GM19455 (cell line): Measurements from ENCODE around the gene ISY1.
"Not testable (repeated sequence)": the region's sequence is repeated elsewhere in the genome, so short reads cannot be mapped to it uniquely, and the experiment has no call there.

ENCODE experiments used
- ATAC-seq: cut with Tn5 transposase; IDR thresholded peaks from one replicate; pipeline ENCODE4 v1.9.1; 2021; ENCODE audit not compliant: unreplicated experiment

Gene ISY1

DNA sequence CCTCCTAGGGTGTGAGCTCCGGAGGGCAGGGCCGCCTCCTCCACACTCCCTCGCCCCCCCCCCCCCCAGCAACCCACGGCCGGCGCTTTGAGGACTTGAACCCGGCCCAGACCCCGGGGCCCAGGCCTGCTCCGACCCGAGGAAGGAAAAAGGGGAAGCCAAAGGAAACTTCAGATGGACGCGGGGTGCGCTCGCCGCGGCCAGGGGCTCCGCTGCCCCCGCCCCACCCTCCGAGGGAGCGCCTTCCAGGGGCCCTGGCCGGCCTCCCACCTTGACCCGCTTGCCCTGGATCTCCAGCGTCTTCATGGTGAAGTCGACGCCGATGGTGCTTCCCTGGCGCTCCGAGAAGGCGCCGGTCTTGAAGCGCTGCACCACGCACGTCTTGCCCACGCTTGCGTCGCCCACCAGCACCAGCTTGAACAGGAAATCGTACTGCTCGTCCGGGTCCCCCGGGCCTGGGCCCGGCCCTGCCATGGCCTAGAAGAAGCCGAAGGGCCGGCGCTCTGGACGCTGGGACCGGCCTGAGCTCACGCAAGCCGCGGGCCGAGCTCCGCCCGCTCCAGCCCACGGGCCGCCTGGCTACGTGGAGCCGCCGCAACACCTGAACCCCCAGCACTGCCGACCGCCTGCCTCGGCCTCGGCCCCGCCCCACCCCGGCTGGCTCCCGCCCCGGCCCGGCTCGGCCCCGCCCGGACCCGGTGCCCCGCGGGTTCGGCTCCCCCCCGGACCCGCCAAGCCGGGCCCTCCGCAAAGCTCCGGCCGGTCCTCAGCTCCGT lies 39.7 kb downstream of the ISY1 start:
- ATAC-seq: peak; percentile 4

DNA sequence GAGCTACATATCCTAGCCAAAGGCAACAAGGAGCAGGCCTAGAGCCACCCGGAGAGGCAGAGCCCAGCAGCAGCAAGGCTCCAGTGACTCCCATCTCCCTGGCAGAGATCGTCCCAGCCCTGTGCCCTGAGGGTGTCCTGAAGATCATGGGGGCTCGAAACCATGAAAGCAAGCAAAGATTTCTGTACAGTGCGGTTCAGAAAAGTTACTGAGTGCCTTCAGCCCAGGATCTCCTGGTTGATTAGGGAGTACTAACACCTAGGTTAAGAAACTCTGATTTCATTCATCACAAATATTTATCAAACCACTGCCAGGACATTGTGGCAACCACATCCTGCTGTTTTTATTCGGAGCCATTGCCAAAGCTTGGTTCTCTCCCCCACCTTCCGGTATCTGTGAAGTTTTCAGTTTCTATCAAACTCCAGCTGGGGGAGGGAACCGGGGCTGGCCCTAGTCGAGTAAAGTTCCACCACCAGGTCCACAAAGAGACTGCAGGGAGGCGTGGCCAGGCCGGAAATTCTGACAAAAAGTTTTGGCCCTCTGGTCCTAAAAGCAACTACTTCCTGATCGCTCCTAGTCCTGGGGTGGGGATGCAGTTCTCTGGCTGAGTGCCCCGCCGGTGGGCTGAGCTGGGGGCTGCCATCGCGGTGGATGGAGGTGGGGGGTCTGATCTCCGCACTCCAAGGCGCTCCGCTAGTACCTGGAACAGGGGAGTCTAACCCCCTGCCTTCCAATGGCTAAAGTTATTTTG lies 40.4 kb downstream of the ISY1 start:
- peak; percentile 69 for ATAC-seq

DNA sequence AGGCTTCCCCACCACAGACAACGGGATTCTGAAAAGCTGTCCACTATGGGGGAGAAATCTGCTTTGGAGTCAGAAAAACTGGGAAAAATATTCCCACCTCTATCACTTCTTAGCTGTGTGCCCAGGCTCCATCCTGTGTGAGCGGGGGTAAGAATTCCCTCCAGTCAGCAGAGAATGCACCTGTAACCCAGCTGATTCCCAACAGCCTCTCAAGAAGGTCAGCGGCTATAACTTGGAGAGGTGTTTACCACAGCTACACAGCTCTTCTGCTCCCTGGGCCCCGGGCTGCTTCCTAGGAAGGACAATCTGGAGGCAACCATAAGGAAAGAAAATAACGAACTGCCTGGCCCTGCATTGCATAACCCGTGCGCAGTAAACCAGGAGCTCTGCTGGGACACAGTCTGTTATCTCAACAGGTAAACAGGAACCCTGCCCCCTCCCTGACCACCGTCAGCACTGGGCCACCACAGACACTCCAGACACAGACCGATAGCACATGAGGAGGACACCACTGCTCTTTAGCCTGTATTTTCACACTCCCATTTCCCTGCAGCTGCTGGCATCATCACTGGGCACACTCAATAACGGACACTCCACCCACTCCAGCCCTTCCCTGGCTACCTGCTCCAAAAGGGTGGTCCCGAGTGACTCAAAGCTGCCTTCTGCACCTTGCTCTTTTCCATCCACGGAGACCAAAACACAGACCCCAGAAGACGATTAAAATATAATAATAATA lies 41.3 kb downstream of the ISY1 start:
- ATAC-seq: no peak

DNA sequence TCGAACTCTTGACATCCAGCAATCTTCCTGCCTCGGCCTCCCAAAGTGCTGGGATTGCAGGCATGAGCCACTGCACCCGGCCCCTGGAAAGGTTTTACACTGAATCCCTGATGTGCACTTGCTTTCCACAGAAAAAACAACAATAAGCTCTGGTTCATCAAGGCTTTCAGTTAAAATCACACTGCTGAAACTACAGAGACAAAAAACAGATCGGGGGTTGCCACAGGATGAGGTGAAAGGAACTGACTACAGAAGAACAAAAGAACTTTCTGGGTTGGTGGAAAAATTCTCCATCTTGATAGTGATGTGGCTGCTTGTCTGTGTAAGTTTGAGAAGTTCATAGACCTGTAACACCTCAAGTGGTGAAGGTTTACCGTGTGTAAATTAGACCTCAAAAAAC lies 42.1 kb downstream of the ISY1 start:
- ATAC-seq: no peak

DNA sequence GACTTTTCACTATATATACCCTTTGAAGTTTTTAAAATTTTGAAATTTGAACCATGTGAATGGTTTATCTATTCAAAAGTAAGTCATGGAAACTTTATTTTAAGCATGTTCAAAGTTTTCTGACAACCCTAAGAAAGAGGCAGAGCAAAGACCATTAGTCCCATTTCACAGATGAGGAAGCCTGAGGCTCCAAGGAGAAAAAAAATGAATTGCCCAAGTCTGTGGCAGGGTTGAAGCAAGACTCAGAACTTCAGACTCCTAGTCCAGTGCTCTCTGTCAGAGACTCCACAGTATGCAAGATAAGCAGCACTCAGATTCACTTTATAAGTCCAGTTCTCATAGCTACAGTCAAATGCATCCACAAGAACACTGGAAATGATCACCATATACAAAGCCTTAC lies 43.7 kb downstream of the ISY1 start:
- ATAC-seq: no peak

DNA sequence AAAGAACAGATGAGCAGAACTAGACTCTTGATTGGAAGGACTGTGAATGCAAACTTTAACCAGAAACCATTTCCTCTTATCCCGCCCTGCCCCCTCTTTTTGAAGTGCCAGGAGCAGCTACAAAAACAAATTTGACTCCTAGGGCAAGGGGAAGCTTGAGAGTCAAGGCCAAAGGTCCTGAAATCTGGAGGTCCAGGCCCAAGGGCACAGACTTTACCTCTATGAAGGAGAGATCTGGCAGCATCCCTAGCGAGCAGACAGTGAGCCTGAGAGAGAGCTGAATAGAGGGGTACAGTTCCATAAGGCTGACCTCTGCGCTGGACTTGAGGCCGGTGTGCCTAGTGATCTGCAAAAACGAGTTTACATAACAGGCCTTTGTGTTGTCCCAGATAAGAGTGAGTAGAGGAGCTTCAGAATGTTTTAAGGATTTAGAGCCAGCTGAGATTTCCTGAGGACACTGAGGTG lies 44.3 kb downstream of the ISY1 start:
- ATAC-seq: no peak

DNA sequence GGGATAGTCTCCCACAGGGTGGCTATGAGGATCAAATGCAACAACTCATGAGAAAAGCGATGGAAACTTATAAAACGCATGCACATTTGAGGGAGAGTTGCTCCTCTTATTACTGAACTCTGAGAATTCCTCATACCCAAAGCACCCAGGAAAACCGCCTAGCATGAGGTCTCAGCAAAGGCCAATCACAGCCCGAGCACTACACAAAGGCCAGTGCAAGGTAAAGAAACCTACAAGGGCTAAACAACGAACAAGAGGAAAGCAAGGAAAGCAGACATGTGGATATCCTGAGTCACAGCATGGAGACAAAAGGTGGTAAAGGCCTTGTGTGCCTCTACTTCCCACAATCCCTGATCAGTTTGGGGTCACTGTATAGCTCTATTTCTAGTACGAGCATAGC lies 46.4 kb downstream of the ISY1 start:
- no peak for ATAC-seq

DNA sequence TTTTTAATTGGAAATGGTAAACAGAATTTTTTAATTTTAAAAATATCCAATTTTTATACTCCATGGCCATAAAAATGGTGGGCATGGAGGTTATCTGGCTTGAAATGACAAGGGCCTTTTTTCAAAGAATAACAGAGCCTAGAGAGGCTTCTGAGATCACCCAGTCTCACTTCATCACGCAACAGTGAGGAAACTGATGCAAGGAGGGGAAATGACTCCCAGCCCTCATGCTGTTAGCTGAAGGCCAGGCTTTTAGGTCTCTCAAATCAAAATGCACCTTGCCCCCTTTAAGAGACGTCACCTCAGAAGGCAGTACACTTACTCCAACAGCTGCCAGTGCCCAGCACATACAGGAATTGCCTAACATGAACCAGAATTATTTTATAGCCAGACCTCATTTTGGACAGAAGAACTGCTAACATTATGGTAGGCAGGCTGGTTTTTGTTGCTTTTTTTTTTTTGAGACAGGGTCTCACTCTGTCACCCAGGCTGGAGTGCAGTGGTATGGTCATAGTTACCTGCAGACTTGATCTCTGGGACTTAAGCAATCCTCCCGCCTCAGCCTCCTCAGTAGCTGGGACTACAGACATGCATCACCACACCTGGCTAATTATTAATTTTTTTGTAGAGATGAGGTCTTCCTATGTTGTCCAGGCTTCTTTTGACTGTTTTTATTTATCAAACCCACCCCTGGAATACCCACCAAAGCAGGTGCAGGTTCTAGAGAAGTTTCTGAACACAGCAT lies 48.4 kb downstream of the ISY1 start:
- ATAC-seq: no peak

DNA sequence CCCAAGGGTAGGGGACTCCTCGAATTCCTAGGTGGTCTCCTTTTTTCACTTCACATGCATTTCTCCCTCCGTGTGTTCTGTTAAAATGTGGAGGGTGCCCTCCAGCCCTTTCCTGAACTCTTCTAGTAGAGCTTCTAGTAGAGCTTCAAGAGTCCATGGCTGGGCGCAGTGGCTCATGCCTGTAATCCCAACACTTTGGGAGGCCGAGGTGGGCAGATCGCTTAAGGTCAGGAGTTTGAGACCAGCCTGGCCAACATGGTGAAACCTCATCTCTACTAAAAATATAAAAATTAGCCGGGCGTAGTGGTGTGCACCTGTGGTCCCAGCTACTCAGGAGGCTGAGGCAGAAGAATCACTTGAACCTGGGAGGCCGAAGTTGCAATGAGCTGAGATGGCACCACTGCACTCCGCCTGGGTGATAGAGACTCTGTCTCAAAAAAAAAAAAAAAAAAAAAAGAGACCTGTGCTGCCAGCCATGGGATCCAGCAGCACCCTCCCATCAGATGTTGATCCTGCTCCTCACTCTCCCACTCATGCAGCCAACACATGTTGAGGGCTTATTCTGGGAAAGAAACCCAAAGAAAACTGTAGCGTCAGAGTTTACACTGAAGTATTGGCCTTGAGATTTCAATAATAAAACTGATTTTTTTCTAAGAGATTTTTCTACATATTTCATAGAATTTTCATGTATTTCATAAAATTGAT lies 49.6 kb downstream of the ISY1 start:
- not testable (repeated sequence) for ATAC-seq

DNA sequence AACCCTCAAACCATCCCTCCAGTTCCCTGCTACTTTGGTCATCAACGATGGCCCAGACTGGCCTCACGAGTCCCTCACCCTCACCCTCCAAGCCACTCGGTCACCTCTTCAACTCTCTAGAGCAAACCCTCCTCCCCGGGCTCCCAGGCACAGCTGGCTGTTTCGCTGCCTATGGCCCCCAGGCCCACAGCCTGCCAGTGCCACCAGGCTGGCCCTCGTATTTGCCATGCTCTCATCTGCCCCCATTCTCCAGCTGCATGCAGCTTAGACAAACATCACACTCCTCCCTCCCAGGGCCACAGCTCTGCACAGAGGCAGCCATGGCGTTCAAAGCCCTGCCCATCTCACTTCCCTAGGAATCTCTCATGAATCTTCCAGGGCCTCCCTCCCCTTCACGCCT lies 53.1 kb downstream of the ISY1 start:
- no peak for ATAC-seq

DNA sequence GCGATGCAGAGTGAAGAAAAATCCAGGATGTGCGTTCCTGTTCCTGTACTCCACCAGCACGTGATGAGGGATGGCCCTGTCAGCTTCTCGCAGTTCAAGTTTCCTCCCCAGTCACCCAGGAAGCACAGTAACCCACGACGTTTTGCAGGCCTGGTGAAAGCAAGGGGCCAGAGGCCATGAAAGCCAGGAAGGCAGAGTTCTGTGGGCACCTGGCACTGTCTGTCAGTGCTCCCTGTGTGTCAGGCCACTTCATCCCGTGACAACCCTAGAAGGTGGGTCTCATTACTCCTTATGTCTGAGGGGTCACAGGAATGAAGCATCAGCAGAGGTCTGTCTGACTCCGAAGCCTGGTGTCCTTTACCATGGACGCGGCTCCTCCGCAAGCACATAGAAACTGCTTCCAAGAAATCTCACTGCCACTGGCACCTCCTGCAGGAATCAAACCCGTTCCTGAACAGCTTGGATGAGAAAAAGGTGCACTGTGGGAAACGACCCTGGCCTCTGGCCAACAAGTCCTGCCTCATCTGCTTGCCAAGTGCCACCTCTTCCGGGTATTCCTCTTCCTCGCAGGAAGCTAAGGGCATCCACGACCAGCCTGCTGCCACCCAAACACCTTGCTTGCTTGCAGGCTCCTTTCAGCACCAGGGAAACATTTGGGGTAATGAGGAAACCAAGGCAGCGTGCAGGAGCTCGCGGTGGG lies 53.8 kb downstream of the ISY1 start:
- ATAC-seq: no peak

DNA sequence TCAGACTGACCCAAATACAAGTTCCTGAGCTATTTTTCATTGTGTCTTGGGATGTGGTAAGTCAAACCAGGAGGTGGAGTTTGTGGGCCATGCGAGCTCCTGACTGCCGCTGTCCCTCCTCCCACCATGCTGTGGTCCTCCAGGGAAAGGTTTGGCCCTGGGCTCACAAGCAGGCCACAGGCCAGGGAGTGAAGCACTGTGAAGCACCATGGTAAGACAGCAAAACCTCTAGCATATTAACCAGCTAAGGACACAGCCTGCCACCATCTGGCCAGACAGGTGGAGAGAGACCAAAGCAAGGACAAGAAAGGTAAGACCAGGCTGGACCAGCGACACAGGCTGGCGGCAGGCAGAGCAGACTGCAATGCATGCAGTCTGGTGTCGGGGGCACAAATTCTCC lies 54.5 kb downstream of the ISY1 start:
- ATAC-seq: no peak

DNA sequence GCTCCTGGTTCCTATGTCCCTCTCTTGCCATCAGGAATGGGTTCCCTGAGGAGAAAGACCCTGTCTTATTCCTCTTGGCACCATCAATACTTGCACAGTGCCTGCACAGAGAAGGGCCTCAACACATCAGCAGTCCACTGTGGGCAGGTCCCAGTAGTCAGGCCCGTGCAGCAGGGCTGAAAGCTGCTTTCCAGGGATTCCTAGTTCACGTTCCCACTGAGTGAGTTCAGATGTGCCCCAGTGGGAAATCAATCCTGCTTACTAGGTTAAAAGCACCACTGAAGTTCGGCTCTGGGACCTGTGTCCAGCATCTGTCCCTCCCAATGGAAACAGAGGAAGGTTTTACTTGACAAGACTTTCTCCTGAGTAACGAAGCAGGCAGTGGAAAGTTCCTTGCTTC lies 55.0 kb downstream of the ISY1 start:
- ATAC-seq: no peak

DNA sequence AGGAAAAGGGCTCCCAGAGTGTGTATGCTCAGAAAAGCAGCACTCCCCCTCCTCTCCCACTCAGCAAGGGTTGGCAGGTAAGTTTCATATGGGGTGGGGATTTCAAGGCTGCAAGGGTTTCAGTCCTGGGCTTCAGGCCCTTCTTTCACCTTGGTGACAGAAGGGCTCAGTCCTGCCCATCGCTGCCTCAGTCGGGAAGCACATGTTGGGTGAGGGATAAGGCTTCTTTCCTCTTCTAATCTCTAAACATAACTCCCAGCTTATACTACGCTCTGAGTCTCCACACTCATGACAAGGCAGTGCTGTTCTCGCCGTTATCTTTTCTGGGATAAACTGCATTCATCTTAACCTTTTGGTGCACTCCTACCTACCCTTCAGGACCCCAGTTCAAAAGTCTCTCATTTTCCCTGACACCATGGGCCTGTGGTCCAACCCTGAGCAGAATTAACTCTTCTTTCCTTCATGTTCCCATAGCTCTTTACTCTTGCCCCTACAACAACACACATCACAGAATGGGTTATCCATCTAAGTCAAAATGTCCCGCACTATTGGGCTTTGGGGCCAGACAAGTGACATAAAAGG lies 56.3 kb downstream of the ISY1 start:
- no peak for ATAC-seq

DNA sequence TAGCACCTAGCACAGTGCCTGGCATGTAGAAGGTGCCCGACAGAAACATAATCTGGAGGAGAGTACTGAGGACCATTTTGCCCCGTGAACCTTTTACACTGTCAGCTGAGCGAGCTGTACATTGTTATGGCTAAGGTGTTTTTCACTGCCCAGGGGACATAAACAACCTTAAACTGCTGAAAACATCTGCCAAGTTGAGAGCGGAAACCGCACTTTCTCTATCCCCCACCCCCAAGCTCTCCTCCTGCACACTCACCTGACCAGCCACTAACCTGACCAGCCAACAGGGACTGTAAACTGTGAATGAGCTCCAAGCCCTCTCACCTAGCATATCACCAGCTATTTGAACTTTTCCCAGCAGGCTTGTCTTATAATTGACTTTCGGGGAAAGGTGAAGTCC lies 56.8 kb downstream of the ISY1 start:
- ATAC-seq: no peak

DNA sequence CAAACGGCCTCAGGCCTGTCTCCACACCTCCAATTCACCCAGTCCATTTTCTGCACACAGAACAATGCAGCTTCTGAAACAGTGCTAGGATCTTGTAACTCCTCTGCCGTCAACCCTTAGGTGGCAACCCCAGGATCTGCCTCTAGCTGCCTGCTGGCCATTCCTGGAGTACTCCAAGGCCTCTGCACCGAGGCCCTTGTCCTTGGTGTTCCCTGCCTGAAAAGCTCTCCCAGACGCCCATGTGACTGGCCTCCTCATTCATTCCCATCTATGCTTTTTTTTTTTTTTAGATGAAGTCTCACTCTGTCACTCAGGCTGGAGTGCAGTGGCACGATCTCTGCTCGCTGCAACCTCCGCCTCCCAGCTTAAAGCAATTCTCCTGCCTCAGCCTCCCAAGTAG lies 57.6 kb downstream of the ISY1 start:
- no peak for ATAC-seq

DNA sequence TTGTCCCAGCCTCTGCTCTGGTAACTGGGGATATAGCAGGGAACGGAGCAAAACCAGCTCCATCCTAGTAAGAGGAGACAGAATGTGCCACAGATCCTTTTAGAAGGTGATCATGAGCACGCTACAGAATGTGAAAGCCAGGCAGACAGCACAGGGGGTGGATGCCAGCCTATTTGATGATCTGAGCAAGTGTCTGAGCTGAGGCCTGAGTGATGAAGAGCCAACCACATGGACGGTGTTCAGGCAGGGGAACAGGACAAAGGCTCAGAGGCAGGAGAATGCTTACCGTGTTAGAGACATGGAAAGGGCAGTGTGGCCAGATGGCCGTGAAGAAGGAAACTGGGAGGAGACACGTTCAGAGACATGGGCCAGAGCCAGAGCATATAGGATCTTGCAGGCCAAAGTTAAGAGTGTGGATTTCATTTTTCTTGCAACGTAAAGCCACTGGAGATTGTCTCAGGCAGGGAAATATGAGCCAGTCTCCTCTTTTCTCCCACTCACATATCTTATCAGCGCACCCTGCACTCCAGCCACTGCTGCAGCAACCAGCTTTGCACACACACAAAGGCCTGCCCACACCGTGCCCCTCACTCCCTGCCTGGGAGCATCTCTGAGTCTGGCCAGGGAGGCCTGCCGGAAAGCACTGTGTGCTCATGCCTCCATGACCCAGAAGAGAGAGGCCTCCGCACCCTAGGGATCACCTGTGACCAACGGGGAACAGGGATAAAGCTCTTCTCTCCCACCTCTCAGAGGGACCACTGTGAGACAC lies 59.3 kb downstream of the ISY1 start:
- ATAC-seq: no peak

DNA sequence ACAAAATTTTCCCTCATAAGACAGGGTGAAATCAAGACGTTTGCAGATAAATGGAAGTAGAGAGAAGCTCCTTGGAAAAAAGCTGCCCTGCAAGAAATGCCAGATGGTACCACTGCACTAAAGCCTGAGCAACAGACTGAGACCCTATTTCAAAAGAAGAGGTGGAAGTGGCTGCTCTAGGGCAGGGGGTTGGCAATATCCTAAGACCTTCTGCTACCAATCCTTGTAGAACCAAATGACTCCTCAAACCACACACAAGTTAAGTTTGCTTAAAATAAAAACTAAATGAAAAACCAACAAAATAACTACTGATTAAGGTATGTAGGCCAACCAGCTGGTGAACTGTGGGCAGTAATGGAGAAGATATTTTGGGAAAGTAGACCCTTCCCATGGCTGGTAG lies 60.6 kb downstream of the ISY1 start:
- ATAC-seq: no peak

DNA sequence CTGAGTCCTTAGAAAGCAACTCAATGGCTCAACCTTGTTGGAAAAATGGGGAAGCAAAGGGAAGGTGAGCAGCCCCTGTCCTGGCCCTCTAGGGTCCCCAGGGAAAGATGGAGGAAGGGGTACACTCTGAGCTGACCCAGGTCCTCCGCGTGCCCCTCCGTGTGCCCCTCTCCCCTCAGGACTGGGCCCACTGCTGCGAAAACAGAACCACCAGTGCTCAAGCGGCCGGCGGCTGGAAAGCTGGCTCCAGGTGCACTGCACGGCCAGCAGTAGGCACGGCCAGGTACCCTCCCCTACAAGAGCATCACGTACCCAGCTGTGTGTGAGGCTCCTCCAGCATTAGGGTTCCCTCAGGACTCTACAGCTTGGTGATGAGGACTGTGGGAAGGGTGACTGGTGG lies 65.6 kb downstream of the ISY1 start:
- ATAC-seq: no peak
